Liver (tissue), 9 donors: ENCODE results near the gene ARHGEF2. TPM values are rescaled to one million over a fixed set of nuclear protein-coding genes. Genes with fewer than 3 reads are reported as not detected.

Experiments used
- DNase-seq: peaks from one replicate; pipeline ENCODE4 v3.0.0-alpha.2; 2017; ENCODE audit warnings: low spot score
- H3K27ac ChIP-seq, 2 donors: one replicate each; pipeline ENCODE4 v1.7.0; 2013; ENCODE audit warnings: inconsistent platforms in 2 of 2, low read length in 2 of 2, control low read depth in 1 of 2, low read depth in 1 of 2, mild to moderate bottlenecking in 1 of 2
- H3K27me3 ChIP-seq, 4 donors: one replicate each; pipeline versions ENCODE4 v1.6.1 to v1.7.0; 2013; ENCODE audit warnings: low read length in 3 of 4, inconsistent platforms in 1 of 4, mild to moderate bottlenecking in 1 of 4, moderate library complexity in 1 of 4; ENCODE audit not compliant: control insufficient read depth in 4 of 4, insufficient read depth in 4 of 4
- H3K36me3 ChIP-seq, 4 donors: one replicate each; pipeline versions ENCODE4 v1.6.1 to v1.7.0; 2013; ENCODE audit warnings: low read length in 3 of 4, mild to moderate bottlenecking in 3 of 4, low read depth in 1 of 4, moderate library complexity in 1 of 4; ENCODE audit not compliant: control insufficient read depth in 4 of 4, insufficient read depth in 3 of 4
- H3K4me1 ChIP-seq, 4 donors: one replicate each; pipeline versions ENCODE4 v1.6.1 to v1.7.0; 2013; ENCODE audit warnings: low read length in 3 of 4, mild to moderate bottlenecking in 3 of 4, moderate library complexity in 1 of 4; ENCODE audit not compliant: control insufficient read depth in 4 of 4, insufficient read depth in 4 of 4
- H3K4me3 ChIP-seq, 3 donors: one replicate each; pipeline versions ENCODE4 v1.6.1 to v1.7.0; 2013; ENCODE audit warnings: low read length in 3 of 3, control low read depth in 1 of 3, low read depth in 1 of 3, mild to moderate bottlenecking in 1 of 3
- H3K9ac ChIP-seq, 2 donors: one replicate each; pipeline ENCODE4 v1.7.0; 2013; ENCODE audit warnings: low read length in 2 of 2, mild to moderate bottlenecking in 2 of 2, moderate library complexity in 2 of 2, control low read depth in 1 of 2, low read depth in 1 of 2
- H3K9me3 ChIP-seq, 4 donors: one replicate each; pipeline versions ENCODE4 v1.6.1 to v1.7.0; 2013; ENCODE audit warnings: low read length in 3 of 4; ENCODE audit not compliant: control insufficient read depth in 4 of 4
- EGR1 ChIP-seq, 2 donors: IDR thresholded peaks; 2 replicates each; pipeline ENCODE4 v1.6.1; 2016 to 2018; ENCODE audit warnings: antibody characterized with exemption in 2 of 2, low read depth in 2 of 2
- FOXA1 ChIP-seq: IDR thresholded peaks from 2 replicates; pipeline ENCODE4 v1.6.1; 2016; ENCODE audit warnings: antibody characterized with exemption
- FOXA2 ChIP-seq: IDR thresholded peaks from 2 replicates; pipeline ENCODE4 v1.6.1; 2016; ENCODE audit warnings: antibody characterized with exemption
- GABPA ChIP-seq, 2 donors: IDR thresholded peaks in 1 of 2; conservative IDR thresholded peaks in 1 of 2; 2 replicates each; pipeline ENCODE4 v1.6.1; 2016; ENCODE audit warnings: antibody characterized with exemption in 2 of 2, mild to moderate bottlenecking in 1 of 2, moderate library complexity in 1 of 2
- HNF4A ChIP-seq, 2 donors: conservative IDR thresholded peaks; 2 replicates each; pipeline ENCODE4 v1.6.1; 2016; ENCODE audit warnings: antibody characterized with exemption in 2 of 2, mild to moderate bottlenecking in 2 of 2
- HNF4G ChIP-seq: IDR thresholded peaks from 2 replicates; pipeline ENCODE4 v1.6.1; 2016; ENCODE audit warnings: antibody characterized with exemption
- JUND ChIP-seq, 2 donors: IDR thresholded peaks; 2 replicates each; pipeline ENCODE4 v1.6.1; 2016; ENCODE audit warnings: antibody characterized with exemption in 2 of 2
- NR2F2 ChIP-seq: IDR thresholded peaks from 2 replicates; pipeline ENCODE4 v1.6.1; 2016; ENCODE audit warnings: antibody characterized with exemption
- RAD21 ChIP-seq, 2 donors: IDR thresholded peaks; 2 replicates each; pipeline ENCODE4 v1.6.1; 2016; ENCODE audit warnings: antibody characterized with exemption in 2 of 2, mild to moderate bottlenecking in 2 of 2
- RXRA ChIP-seq, 2 donors: IDR thresholded peaks; 2 replicates each; pipeline ENCODE4 v1.6.1; 2017 to 2018; ENCODE audit warnings: antibody characterized with exemption in 2 of 2, mild to moderate bottlenecking in 1 of 2
- SP1 ChIP-seq: IDR thresholded peaks from 2 replicates; pipeline ENCODE4 v1.6.1; 2018; ENCODE audit warnings: antibody characterized with exemption, mild to moderate bottlenecking
- TAF1 ChIP-seq: conservative IDR thresholded peaks from 2 replicates; pipeline ENCODE4 v1.6.1; 2016; ENCODE audit warnings: antibody characterized with exemption, mild to moderate bottlenecking
- YY1 ChIP-seq: IDR thresholded peaks from 2 replicates; pipeline ENCODE4 v1.6.1; 2016; ENCODE audit warnings: antibody characterized with exemption, mild to moderate bottlenecking
- WGBS: extraction: QIAGEN DNeasy Blood & Tissue Kit; methylation state at CpG from one replicate; pipeline ENCODE4 v1.1.7; 2013; 5-methylcytosine and 5-hydroxymethylcytosine counted together
- polyA plus RNA-seq, 2 donors: library from polyadenylated mRNA; stranded (reverse) in 1 of 2; unstranded in 1 of 2; fragments of 200-250 nt in 1 of 2; fragments of >200 nt in 1 of 2; fragmentation: Nextera tagmentation in 1 of 2; extraction: Ambion mirVana in 1 of 2; gene quantifications; one replicate each; pipeline versions ENCODE4 v1.2.1 to v1.2.3, GENCODE V29; 2013 to 2015
- total RNA-seq, 2 donors: library from RNA; depleted of rRNA; stranded (reverse); fragments of >200 nt; gene quantifications; one replicate each; pipeline ENCODE4 v1.2.3, GENCODE V29; 2014
- TF ChIP-seq, protein P1 (sequence below): IDR thresholded peaks from 2 replicates; pipeline ENCODE4 v1.6.1; 2016; ENCODE audit warnings: antibody characterized with exemption, mild to moderate bottlenecking
- TF ChIP-seq, protein P2 (sequence below): IDR thresholded peaks from 2 replicates; pipeline ENCODE4 v1.6.1; 2016; ENCODE audit warnings: antibody characterized with exemption
- TF ChIP-seq, protein P3 (sequence below): IDR thresholded peaks from 2 replicates; pipeline ENCODE4 v1.6.1; 2016; ENCODE audit warnings: antibody characterized with exemption
- TF ChIP-seq, protein P4 (sequence below): fragments of 150-350 bp; IDR thresholded peaks from 2 replicates; pipeline ENCODE4 v1.5.1; 2017; ENCODE audit warnings: improper control_type of control experiment, low read depth, low read length; ENCODE audit not compliant: missing input control
- TF ChIP-seq, protein P5 (sequence below): IDR thresholded peaks from 2 replicates; pipeline ENCODE4 v1.6.1; 2016; ENCODE audit warnings: antibody characterized with exemption
- donor health status: healthy.
- donor health status: healthy.
- donor health status: healthy.
- donor health status: healthy.
- donor health status: healthy.

ARHGEF2 gene
- 10 to 100 TPM; 14.1 to 59.1 TPM for total RNA-seq
- polyA plus RNA-seq: 1 to 10 TPM; 3.2 to 6.4 TPM

DNA sequence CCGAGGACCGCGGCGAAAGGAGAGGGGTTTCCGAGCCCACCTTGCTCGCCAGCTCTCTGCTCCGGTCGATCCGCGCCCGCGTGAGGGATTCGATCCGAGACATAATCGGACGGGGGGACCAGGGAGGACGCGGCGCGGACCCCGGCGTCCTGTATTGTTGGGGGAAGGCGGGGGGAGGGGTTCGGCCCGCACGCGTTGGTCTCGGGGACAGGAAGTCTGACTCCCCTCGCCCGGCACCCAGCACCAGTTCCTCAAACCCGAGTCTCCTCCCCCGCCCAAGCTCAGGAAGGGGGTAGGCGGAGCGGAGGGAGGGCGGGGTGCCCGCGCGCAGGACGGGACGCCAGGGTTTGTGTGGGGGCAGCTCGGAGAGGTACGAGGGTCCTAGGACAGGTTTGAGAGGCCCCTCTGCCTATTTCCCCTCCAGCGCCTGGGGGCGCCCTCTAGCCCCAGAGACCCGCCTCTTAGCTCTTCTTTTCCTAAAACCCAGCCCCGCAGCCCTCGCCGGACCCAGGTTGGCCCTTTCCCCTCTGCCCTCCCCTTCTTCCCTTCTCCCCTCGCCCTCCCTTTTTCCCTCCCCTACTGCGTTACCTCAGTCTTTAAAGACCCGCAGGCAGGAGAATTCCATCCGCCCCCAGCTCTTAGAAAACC, at the start of gene ARHGEF2:
Gene ARHGEF2, minus strand, starts transcription at position 223 of the 648 bp plus-strand sequence. Its CDS starts 120 bp downstream, at position 103.
- H3K36me3 ChIP-seq: no peaks in the 10 kb centered on the region
- H3K27ac ChIP-seq: peak within 1 kb of the TSS; percentile 80 to 92
- H3K4me1 ChIP-seq: peaks cover 6 to 23% (median 10%) of the 10 kb centered on the region in 4 donors
- H3K9me3 ChIP-seq: no peaks in the 10 kb centered on the region
- H3K4me3 ChIP-seq: peak within 1 kb of the TSS; percentile 73 to 80 (median 76)
- no peaks in the 10 kb centered on the region for H3K27me3 ChIP-seq
- 5% methylated on average over 52 of the region's 52 CpGs for WGBS
- no peak for TF ChIP-seq RXRA (IDR thresholded peaks at IDR 0.05)
- TF ChIP-seq FOXA2: no peak
- peak; percentile 17 for TF ChIP-seq YY1
- TF ChIP-seq TAF1: no peak
- TF ChIP-seq GABPA (IDR thresholded peaks at IDR 0.05 in 1 of 2, conservative IDR thresholded peaks at IDR 0.05 in 1 of 2): peak in 1 of 2 donors; percentile 9
- H3K9ac ChIP-seq: peak within 1 kb of the TSS; percentile 49 to 75
- DNase-seq: peak; percentile 78

DNA sequence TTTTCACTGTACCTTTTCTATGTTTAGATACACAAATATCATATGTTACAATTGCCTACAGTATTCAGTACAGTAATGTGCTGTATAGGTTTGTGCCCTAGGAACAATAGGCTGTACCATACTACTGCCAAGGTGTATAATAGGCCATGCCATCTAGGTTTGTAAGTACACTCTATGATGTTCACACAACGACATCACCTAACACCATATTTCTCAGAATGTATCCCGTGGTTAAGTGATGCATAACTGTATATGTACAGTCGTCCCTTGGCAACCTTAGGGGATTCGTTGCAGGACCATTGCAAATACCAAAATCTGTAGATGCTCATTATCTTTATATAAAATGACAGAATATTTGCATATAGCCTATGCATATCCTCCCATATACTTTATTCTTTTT, 48.2 kb upstream of the ARHGEF2 start:
- Histone ChIP-seq H3K9ac (no peak overlapping the region), H3K27ac (no peak overlapping the region), H3K9me3 (no peaks in the 10 kb centered on the region), H3K27me3 (no peaks in the 10 kb centered on the region), H3K4me1 (peaks cover 0 to 5% (median 0%) of the 10 kb centered on the region in 4 donors), H3K4me3 (no peak overlapping the region), H3K36me3 (no peaks in the 10 kb centered on the region)
- DNase-seq: no peak
- WGBS: 93% methylated on average over 4 of the region's 4 CpGs
- TF ChIP-seq, protein P1, sequence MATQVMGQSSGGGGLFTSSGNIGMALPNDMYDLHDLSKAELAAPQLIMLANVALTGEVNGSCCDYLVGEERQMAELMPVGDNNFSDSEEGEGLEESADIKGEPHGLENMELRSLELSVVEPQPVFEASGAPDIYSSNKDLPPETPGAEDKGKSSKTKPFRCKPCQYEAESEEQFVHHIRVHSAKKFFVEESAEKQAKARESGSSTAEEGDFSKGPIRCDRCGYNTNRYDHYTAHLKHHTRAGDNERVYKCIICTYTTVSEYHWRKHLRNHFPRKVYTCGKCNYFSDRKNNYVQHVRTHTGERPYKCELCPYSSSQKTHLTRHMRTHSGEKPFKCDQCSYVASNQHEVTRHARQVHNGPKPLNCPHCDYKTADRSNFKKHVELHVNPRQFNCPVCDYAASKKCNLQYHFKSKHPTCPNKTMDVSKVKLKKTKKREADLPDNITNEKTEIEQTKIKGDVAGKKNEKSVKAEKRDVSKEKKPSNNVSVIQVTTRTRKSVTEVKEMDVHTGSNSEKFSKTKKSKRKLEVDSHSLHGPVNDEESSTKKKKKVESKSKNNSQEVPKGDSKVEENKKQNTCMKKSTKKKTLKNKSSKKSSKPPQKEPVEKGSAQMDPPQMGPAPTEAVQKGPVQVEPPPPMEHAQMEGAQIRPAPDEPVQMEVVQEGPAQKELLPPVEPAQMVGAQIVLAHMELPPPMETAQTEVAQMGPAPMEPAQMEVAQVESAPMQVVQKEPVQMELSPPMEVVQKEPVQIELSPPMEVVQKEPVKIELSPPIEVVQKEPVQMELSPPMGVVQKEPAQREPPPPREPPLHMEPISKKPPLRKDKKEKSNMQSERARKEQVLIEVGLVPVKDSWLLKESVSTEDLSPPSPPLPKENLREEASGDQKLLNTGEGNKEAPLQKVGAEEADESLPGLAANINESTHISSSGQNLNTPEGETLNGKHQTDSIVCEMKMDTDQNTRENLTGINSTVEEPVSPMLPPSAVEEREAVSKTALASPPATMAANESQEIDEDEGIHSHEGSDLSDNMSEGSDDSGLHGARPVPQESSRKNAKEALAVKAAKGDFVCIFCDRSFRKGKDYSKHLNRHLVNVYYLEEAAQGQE: no peak
- TF ChIP-seq JUND (IDR thresholded peaks at IDR 0.05): no peak
- no peak for TF ChIP-seq SP1
- no peak for TF ChIP-seq RAD21 (IDR thresholded peaks at IDR 0.05)
- TF ChIP-seq, protein P2, sequence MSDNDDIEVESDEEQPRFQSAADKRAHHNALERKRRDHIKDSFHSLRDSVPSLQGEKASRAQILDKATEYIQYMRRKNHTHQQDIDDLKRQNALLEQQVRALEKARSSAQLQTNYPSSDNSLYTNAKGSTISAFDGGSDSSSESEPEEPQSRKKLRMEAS: no peak
- TF ChIP-seq HNF4G: no peak
- no peak for TF ChIP-seq HNF4A (conservative IDR thresholded peaks at IDR 0.05)
- TF ChIP-seq NR2F2: no peak
- TF ChIP-seq FOXA2: no peak
- TF ChIP-seq EGR1 (IDR thresholded peaks at IDR 0.05; ENCODE audit: low read depth in 2 of 2): no peak
- TF ChIP-seq, protein P3, sequence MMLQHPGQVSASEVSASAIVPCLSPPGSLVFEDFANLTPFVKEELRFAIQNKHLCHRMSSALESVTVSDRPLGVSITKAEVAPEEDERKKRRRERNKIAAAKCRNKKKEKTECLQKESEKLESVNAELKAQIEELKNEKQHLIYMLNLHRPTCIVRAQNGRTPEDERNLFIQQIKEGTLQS: no peak
- no peak for TF ChIP-seq RXRA (IDR thresholded peaks at IDR 0.05)
- no peak for TF ChIP-seq TAF1
- no peak for TF ChIP-seq YY1
- TF ChIP-seq, protein P4, sequence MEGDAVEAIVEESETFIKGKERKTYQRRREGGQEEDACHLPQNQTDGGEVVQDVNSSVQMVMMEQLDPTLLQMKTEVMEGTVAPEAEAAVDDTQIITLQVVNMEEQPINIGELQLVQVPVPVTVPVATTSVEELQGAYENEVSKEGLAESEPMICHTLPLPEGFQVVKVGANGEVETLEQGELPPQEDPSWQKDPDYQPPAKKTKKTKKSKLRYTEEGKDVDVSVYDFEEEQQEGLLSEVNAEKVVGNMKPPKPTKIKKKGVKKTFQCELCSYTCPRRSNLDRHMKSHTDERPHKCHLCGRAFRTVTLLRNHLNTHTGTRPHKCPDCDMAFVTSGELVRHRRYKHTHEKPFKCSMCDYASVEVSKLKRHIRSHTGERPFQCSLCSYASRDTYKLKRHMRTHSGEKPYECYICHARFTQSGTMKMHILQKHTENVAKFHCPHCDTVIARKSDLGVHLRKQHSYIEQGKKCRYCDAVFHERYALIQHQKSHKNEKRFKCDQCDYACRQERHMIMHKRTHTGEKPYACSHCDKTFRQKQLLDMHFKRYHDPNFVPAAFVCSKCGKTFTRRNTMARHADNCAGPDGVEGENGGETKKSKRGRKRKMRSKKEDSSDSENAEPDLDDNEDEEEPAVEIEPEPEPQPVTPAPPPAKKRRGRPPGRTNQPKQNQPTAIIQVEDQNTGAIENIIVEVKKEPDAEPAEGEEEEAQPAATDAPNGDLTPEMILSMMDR: no peak
- no peak for TF ChIP-seq GABPA (IDR thresholded peaks at IDR 0.05 in 1 of 2, conservative IDR thresholded peaks at IDR 0.05 in 1 of 2)
- TF ChIP-seq FOXA1: no peak
- TF ChIP-seq, protein P5, sequence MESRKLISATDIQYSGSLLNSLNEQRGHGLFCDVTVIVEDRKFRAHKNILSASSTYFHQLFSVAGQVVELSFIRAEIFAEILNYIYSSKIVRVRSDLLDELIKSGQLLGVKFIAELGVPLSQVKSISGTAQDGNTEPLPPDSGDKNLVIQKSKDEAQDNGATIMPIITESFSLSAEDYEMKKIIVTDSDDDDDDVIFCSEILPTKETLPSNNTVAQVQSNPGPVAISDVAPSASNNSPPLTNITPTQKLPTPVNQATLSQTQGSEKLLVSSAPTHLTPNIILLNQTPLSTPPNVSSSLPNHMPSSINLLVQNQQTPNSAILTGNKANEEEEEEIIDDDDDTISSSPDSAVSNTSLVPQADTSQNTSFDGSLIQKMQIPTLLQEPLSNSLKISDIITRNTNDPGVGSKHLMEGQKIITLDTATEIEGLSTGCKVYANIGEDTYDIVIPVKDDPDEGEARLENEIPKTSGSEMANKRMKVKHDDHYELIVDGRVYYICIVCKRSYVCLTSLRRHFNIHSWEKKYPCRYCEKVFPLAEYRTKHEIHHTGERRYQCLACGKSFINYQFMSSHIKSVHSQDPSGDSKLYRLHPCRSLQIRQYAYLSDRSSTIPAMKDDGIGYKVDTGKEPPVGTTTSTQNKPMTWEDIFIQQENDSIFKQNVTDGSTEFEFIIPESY: no peak
